Smooth muscle cell of the brain vasculature (primary cell): ENCODE data around the gene ZGPAT.

Experiments used
- DNase-seq: peaks from one replicate; pipeline ENCODE4 v3.0.0-alpha.2; 2012; ENCODE audit warnings: low read depth, low spot score

The ZGPAT gene

GRCh38 chr20:63782521-63782971 is 74.7 kb downstream of the ZGPAT start:
- no peak for DNase-seq

- no peak for DNase-seq
These were observed 76.1 kb downstream of the ZGPAT start for GRCh38 chr20:63783970-63784369.

- DNase-seq, result no peak
These were observed 77.9 kb downstream of the ZGPAT start for GRCh38 chr20:63785691-63786131.
